Panc1 (cell line): Measurements from ENCODE around the gene TWNK. TPM values are rescaled to one million over a fixed set of nuclear protein-coding genes. Genes with fewer than 3 reads are reported as not detected.

Source experiments
- ATAC-seq: fragments of 200-7000 bp; cut with Tn5 transposase; 2 replicates; pipeline ENCODE4 v1.9.1; 2020; ENCODE audit warnings: mild to moderate bottlenecking, moderate library complexity
- BruUV-seq: library from RNA; stranded (reverse); fragments of 400-500 nt; replicated peaks from 2 replicates; lab custom pipeline; 2021; lab: Mats Ljungman, UMichigan
- CTCF ChIA-PET: fragments of 300-600 bp; sonication (Branson Sonifier 250); formaldehyde crosslinking; loops from one replicate; lab custom pipeline; 2022; ENCODE audit warnings: antibody characterized with exemption; lab: Charles Lee
- POLR2A ChIA-PET: fragments of 300-600 bp; sonication (Branson Sonifier 250); formaldehyde crosslinking; loops from one replicate; lab custom pipeline; 2022; ENCODE audit warnings: antibody characterized with exemption; lab: Charles Lee
- DNase-seq: peaks from one replicate; pipeline ENCODE4 v3.0.0-alpha.2; 2010; ENCODE audit warnings: low read depth, low spot score
- H3K27ac ChIP-seq: 2 replicates; pipeline ENCODE4 v1.5.1; 2011; ENCODE audit warnings: mild to moderate bottlenecking, low read length, inconsistent platforms
- H3K27me3 ChIP-seq: fragments of 200-500 bp; sonication (Bioruptor generic); 2 replicates; pipeline ENCODE4 v1.6.0; 2014; ENCODE audit warnings: low read length, inconsistent platforms; ENCODE audit not compliant: control insufficient read depth, insufficient read depth
- H3K36me3 ChIP-seq: fragments of 200-500 bp; sonication (Bioruptor generic); 2 replicates; pipeline ENCODE4 v1.5.1; 2014; ENCODE audit warnings: inconsistent platforms, mild to moderate bottlenecking, low read length, moderate library complexity; ENCODE audit not compliant: control insufficient read depth, insufficient read depth
- H3K4me1 ChIP-seq: 2 replicates; pipeline ENCODE4 v1.5.1; 2011; ENCODE audit warnings: inconsistent platforms, mild to moderate bottlenecking, low read length, moderate library complexity; ENCODE audit not compliant: control insufficient read depth, insufficient read depth
- H3K4me3 ChIP-seq, 2 experiments: 2 replicates each; pipeline ENCODE4 v1.5.1; 2011 to 2012; ENCODE audit warnings: low read depth in 2 of 2, low read length in 2 of 2, mild to moderate bottlenecking in 2 of 2, inconsistent platforms in 1 of 2, moderate library complexity in 1 of 2
- H3K9me3 ChIP-seq: fragments of 200-500 bp; sonication (Bioruptor generic); 2 replicates; pipeline ENCODE4 v1.5.1; 2014; ENCODE audit warnings: low read depth, mild to moderate bottlenecking, inconsistent platforms, low read length, moderate library complexity; ENCODE audit not compliant: control insufficient read depth, insufficient read depth
- POLR2AphosphoS5 ChIP-seq: IDR thresholded peaks from 2 replicates; pipeline ENCODE4 v1.6.1; 2012; ENCODE audit warnings: mild to moderate bottlenecking, low read depth, low read length, moderate library complexity
- SIN3A ChIP-seq: IDR thresholded peaks from 2 replicates; pipeline ENCODE4 v1.6.1; 2012; ENCODE audit warnings: low read depth, mild to moderate bottlenecking, low read length, moderate library complexity, borderline replicate concordance; ENCODE audit not compliant: insufficient read depth
- TCF7L2 ChIP-seq: IDR thresholded peaks from 2 replicates; pipeline ENCODE4 v1.6.1; 2011; ENCODE audit warnings: mild to moderate bottlenecking, low read depth, low read length, inconsistent platforms
- in situ Hi-C: cut with HindIII; loops from 2 replicates; pipeline ENCODE4 v1.10.0; 2016; ENCODE audit warnings: low sequenced_read_pairs, low pct_unique_long_range_greater_than_20kb
- intact Hi-C: fragments of 100-400 bp; cut with micrococcal nuclease; formaldehyde crosslinking; loops from one replicate; pipeline ENCODE4 v1.10.0; 2022; ENCODE audit not compliant: unreplicated experiment
- total RNA-seq: library from RNA; stranded (reverse); gene quantifications from one replicate; pipeline ENCODE4 v1.2.1, GENCODE V29; 2021; ENCODE audit not compliant: unreplicated experiment
- TF ChIP-seq, protein P1 (sequence below), 2 experiments: IDR thresholded peaks; 2 replicates each; pipeline ENCODE4 v1.6.1; 2011 to 2012; ENCODE audit warnings: low read depth in 2 of 2, control low read depth in 1 of 2, low read length in 1 of 2, mild to moderate bottlenecking in 1 of 2, moderate library complexity in 1 of 2; ENCODE audit not compliant: insufficient read depth in 1 of 2
- TF ChIP-seq, protein P2 (sequence below): fragments of 450-650 bp; IDR thresholded peaks from 2 replicates; pipeline ENCODE4 v1.5.1; 2017; ENCODE audit warnings: mild to moderate bottlenecking

TWNK gene
- total RNA-seq, 1 experiment from 2014 or later: 30.5 TPM

DNA sequence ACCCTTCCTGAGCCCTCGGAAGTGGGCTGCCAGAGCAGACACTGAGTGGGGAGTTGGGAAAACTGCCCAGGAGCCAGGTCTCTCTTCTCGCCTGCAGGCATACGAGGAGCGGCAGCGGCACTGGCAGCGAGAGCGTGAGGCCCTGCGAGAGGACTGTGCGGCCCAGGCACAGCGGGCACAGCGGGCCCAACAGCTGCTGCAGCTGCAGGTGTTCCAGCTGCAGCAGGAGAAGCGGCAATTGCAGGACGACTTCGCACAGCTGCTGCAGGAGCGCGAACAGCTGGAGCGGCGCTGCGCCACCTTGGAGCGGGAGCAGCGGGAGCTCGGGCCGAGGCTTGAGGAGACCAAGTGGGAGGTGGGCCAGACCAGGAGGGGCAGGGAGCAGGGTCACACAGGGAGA, 18.0 kb downstream of the TWNK start:
- POLR2A ChIA-PET: no interaction called here
- intact Hi-C loops: no loop called here
- CTCF ChIA-PET: interaction anchor here (0.6 kb wide), 1 partner anchor 36 kb away, joined by 19 read pairs; no protein-coding TSS in a partner anchor
- DNase-seq (no peak), ATAC-seq (no peak)
- in situ Hi-C loops: no loop called here
- Histone ChIP-seq H3K4me3 (no peak overlapping the region), H3K36me3 (peaks cover 5% of the 10 kb centered on the region; the same call in 1 of the 2 replicates), H3K4me1 (peaks cover 19% of the 10 kb centered on the region), H3K9me3 (no peaks in the 10 kb centered on the region), H3K27ac (no peak overlapping the region), H3K27me3 (no peaks in the 10 kb centered on the region)
- TF ChIP-seq SIN3A (no peak), POLR2AphosphoS5 (no peak), TCF7L2 (no peak)
- TF ChIP-seq, protein P1, sequence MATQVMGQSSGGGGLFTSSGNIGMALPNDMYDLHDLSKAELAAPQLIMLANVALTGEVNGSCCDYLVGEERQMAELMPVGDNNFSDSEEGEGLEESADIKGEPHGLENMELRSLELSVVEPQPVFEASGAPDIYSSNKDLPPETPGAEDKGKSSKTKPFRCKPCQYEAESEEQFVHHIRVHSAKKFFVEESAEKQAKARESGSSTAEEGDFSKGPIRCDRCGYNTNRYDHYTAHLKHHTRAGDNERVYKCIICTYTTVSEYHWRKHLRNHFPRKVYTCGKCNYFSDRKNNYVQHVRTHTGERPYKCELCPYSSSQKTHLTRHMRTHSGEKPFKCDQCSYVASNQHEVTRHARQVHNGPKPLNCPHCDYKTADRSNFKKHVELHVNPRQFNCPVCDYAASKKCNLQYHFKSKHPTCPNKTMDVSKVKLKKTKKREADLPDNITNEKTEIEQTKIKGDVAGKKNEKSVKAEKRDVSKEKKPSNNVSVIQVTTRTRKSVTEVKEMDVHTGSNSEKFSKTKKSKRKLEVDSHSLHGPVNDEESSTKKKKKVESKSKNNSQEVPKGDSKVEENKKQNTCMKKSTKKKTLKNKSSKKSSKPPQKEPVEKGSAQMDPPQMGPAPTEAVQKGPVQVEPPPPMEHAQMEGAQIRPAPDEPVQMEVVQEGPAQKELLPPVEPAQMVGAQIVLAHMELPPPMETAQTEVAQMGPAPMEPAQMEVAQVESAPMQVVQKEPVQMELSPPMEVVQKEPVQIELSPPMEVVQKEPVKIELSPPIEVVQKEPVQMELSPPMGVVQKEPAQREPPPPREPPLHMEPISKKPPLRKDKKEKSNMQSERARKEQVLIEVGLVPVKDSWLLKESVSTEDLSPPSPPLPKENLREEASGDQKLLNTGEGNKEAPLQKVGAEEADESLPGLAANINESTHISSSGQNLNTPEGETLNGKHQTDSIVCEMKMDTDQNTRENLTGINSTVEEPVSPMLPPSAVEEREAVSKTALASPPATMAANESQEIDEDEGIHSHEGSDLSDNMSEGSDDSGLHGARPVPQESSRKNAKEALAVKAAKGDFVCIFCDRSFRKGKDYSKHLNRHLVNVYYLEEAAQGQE (IDR thresholded peaks at IDR 0.05; ENCODE audit: insufficient read depth in 1 of 2, low read depth in 2 of 2, low read length in 1 of 2): no peak
- TF ChIP-seq, protein P2, sequence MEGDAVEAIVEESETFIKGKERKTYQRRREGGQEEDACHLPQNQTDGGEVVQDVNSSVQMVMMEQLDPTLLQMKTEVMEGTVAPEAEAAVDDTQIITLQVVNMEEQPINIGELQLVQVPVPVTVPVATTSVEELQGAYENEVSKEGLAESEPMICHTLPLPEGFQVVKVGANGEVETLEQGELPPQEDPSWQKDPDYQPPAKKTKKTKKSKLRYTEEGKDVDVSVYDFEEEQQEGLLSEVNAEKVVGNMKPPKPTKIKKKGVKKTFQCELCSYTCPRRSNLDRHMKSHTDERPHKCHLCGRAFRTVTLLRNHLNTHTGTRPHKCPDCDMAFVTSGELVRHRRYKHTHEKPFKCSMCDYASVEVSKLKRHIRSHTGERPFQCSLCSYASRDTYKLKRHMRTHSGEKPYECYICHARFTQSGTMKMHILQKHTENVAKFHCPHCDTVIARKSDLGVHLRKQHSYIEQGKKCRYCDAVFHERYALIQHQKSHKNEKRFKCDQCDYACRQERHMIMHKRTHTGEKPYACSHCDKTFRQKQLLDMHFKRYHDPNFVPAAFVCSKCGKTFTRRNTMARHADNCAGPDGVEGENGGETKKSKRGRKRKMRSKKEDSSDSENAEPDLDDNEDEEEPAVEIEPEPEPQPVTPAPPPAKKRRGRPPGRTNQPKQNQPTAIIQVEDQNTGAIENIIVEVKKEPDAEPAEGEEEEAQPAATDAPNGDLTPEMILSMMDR: no peak
- no TSS peak for BruUV-seq

DNA sequence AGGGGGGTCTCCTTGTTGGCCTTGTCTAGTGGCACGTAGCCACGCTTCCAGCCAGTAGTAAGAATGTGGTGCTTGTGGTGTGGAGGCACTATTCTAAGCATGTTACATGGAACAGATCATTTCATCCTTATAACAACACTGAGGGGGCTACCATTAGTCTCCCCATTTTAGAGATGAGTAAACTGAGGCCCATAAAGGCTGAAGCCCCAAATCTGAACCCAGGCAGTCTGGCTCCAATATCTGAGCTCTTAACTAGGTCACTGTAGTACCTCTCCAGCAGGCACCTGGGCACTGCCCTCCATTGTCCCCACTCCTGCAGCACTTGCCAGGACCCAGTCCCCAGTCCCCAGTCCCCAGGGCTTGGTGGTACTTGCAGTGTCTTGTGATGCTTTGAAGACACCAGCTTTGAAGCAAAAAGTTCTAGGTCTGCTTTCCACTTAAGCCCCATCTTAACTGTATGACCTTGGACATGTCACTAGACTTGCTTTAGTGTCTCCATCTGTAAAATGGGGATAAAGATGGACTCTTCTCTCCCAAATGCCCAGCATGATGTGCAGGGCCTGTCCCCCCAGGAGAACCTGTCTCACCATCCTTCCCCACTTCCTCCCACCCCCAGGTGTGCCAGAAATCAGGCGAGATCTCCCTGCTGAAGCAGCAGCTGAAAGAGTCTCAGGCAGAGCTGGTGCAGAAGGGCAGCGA, 18.7 kb downstream of the TWNK start:
- Histone ChIP-seq H3K27ac (no peak overlapping the region), H3K36me3 (peaks cover 5% of the 10 kb centered on the region; the same call in 1 of the 2 replicates), H3K27me3 (no peaks in the 10 kb centered on the region), H3K4me1 (peaks cover 13% of the 10 kb centered on the region), H3K4me3 (no peak overlapping the region), H3K9me3 (no peaks in the 10 kb centered on the region)
- ATAC-seq (no peak), DNase-seq (no peak)
- BruUV-seq: no TSS peak
- no peak for TF ChIP-seq SIN3A
- TF ChIP-seq, protein P2: no peak
- TF ChIP-seq, protein P1 (IDR thresholded peaks at IDR 0.05; ENCODE audit: insufficient read depth in 1 of 2, low read depth in 2 of 2, low read length in 1 of 2): no peak
- TF ChIP-seq TCF7L2: no peak
- no peak for TF ChIP-seq POLR2AphosphoS5
- CTCF ChIA-PET: interaction anchor here (2.1 kb wide), 1 partner anchor 13 kb away, joined by 9 read pairs; no protein-coding TSS in a partner anchor
- intact Hi-C loops: no loop called here
- POLR2A ChIA-PET: interaction anchor here (0.6 kb wide), 1 partner anchor 541 kb away, joined by 14 read pairs; no protein-coding TSS in a partner anchor
- in situ Hi-C loops: no loop called here
